Measurements from ENCODE around the gene FAM78A. TPM values are rescaled to one million over a fixed set of nuclear protein-coding genes. Genes with fewer than 3 reads are reported as not detected.
"Not testable (repeated sequence)": the region's sequence is repeated elsewhere in the genome, so short reads cannot be mapped to it uniquely, and the experiment has no call there.

Gene FAM78A
- total RNA-seq, 6 experiments from 2014 or later = 0.11 to 0.83 (median 0.34) TPM

GRCh38 chr9:131252120-131252519, 24.2 kb downstream of the FAM78A start:
- no peak for DNase-seq
- Mint-ChIP-seq H3K36me3 (ENCODE audit: low read depth) (no peaks in the 10 kb centered on the region), H3K4me1 (ENCODE audit: low read depth) (peaks cover 12% of the 10 kb centered on the region), H3K9me3 (no peaks in the 10 kb centered on the region), H3K4me3 (no peak overlapping the region), H3K27me3 (ENCODE audit: insufficient read depth) (no peaks in the 10 kb centered on the region; the same call in 1 of the 2 replicates), H3K27ac (no peak overlapping the region)
- TF ChIP-seq CTCF (IDR thresholded peaks at IDR 0.05) = no peak

GRCh38 chr9:131246618-131247017, 29.7 kb downstream of the FAM78A start:
- H3K4me1 Mint-ChIP-seq (ENCODE audit: low read depth) = no peaks in the 10 kb centered on the region
- H3K4me3 Mint-ChIP-seq = no peak overlapping the region

GRCh38 chr9:131244331-131244730, 32.0 kb downstream of the FAM78A start:
- H3K27me3 Mint-ChIP-seq (ENCODE audit: insufficient read depth); DNase-seq; H3K4me1 Mint-ChIP-seq (ENCODE audit: low read depth); H3K4me3 Mint-ChIP-seq; H3K36me3 Mint-ChIP-seq (ENCODE audit: low read depth); H3K27ac Mint-ChIP-seq; H3K9me3 Mint-ChIP-seq: not testable (repeated sequence)

More at GRCh38 chr9:131246618-131247017, 29.7 kb downstream of the FAM78A start:
- Mint-ChIP-seq H3K27me3 (ENCODE audit: insufficient read depth) (peaks cover 2% of the 10 kb centered on the region), H3K36me3 (ENCODE audit: low read depth) (peaks cover 5% of the 10 kb centered on the region), H3K27ac (no peak overlapping the region), H3K9me3 (peaks cover 6% of the 10 kb centered on the region)
- TF ChIP-seq CTCF (IDR thresholded peaks at IDR 0.05) = no peak
- no peak for DNase-seq

GRCh38 chr9:131240047-131240921, 36.0 kb downstream of the FAM78A start:
- no peak for TF ChIP-seq CTCF (IDR thresholded peaks at IDR 0.05)
- H3K36me3 Mint-ChIP-seq (ENCODE audit: low read depth) = peaks cover 5% of the 10 kb centered on the region
- DNase-seq = no peak
- peaks cover 2% of the 10 kb centered on the region for H3K27me3 Mint-ChIP-seq (ENCODE audit: insufficient read depth)
- peaks cover 6% of the 10 kb centered on the region for H3K9me3 Mint-ChIP-seq
- peaks cover 13% of the 10 kb centered on the region for H3K4me1 Mint-ChIP-seq (ENCODE audit: low read depth)
- no peak overlapping the region for H3K4me3 Mint-ChIP-seq
- H3K27ac Mint-ChIP-seq = no peak overlapping the region

- H3K27ac Mint-ChIP-seq = no peak overlapping the region
- no peak overlapping the region for H3K4me3 Mint-ChIP-seq
- no peak for TF ChIP-seq CTCF (IDR thresholded peaks at IDR 0.05)
Observed at GRCh38 chr9:131239161-131239975, 36.9 kb downstream of the FAM78A start.

More at GRCh38 chr9:131239161-131239975, 36.9 kb downstream of the FAM78A start:
- peaks cover 5% of the 10 kb centered on the region for H3K36me3 Mint-ChIP-seq (ENCODE audit: low read depth)
- DNase-seq = no peak
- peaks cover 13% of the 10 kb centered on the region for H3K4me1 Mint-ChIP-seq (ENCODE audit: low read depth)
- H3K27me3 Mint-ChIP-seq (ENCODE audit: insufficient read depth) = peaks cover 2% of the 10 kb centered on the region
- peaks cover 6% of the 10 kb centered on the region for H3K9me3 Mint-ChIP-seq
